HCT116 (cell line): ENCODE data around the gene DNTT. TPM values are rescaled to one million over a fixed set of nuclear protein-coding genes. Genes with fewer than 3 reads are reported as not detected.

Experiments
- ATAC-seq: fragments of 200-7000 bp; cut with Tn5 transposase; 2 replicates; pipeline ENCODE4 v1.9.1; 2020; ENCODE audit warnings: mild to moderate bottlenecking, moderate library complexity
- BruUV-seq: library from RNA; stranded (reverse); fragments of 400-500 nt; replicated peaks from 2 replicates; lab custom pipeline; 2021; lab: Mats Ljungman, UMichigan
- CTCF ChIA-PET: fragments of 300-600 bp; sonication (Branson Sonifier 250); formaldehyde crosslinking; loops from one replicate; lab custom pipeline; 2021; ENCODE audit warnings: antibody characterized with exemption; lab: Charles Lee
- POLR2A ChIA-PET: fragments of 300-600, 350-600 bp; sonication (Branson Sonifier 250); formaldehyde crosslinking; loops from one replicate; lab custom pipeline; 2021; ENCODE audit warnings: antibody characterized with exemption; lab: Charles Lee
- RAD21 ChIA-PET, 2 experiments: fragments of 300-600 bp; sonication (Branson Sonifier 250); formaldehyde crosslinking; loops; one replicate each; lab custom pipeline; 2023; ENCODE audit warnings: low total read pairs in 2 of 2; ENCODE audit not compliant: uncharacterized antibody in 2 of 2, unreplicated experiment in 2 of 2, low non-redundant PET in 1 of 2; lab: Charles Lee
- DNase-seq: peaks from one replicate; pipeline ENCODE4 v3.0.0-alpha.2; 2010; ENCODE audit warnings: low read depth, low spot score
- H2AFZ ChIP-seq: fragments of 200-600 bp; shearing (Covaris generic), sonication (generic); 2 replicates; pipeline ENCODE4 v1.6.1; 2017; ENCODE audit warnings: low read depth, mixed run types, mixed read lengths, antibody characterized with exemption, low read length; ENCODE audit not compliant: poor library complexity, severe bottlenecking
- H3K27ac ChIP-seq: 2 replicates; pipeline ENCODE4 v1.5.1; 2012; ENCODE audit warnings: low read depth, low read length
- H3K27me3 ChIP-seq: fragments of 200-600 bp; sonication (generic); 2 replicates; pipeline ENCODE4 v1.6.1; 2016; ENCODE audit warnings: mixed run types, low read length, mixed read lengths; ENCODE audit not compliant: insufficient read depth
- H3K36me3 ChIP-seq, 2 experiments: fragments of 200-500 bp in 1 of 2; fragments of 200-600 bp in 1 of 2; sonication (Bioruptor generic) in 1 of 2; sonication (generic) in 1 of 2; 2 replicates each; pipeline versions ENCODE4 v1.5.1 to v1.6.1; 2014 to 2016; ENCODE audit warnings: low read length in 2 of 2, inconsistent platforms in 1 of 2, mixed read lengths in 1 of 2, mixed run types in 1 of 2; ENCODE audit not compliant: insufficient read depth in 2 of 2, control insufficient read depth in 1 of 2
- H3K4me1 ChIP-seq, 2 experiments: fragments of 200-600 bp in 1 of 2; sonication (generic) in 1 of 2; 2 replicates each; pipeline versions ENCODE4 v1.5.1 to v1.6.1; 2012 to 2017; ENCODE audit warnings: low read length in 2 of 2, inconsistent platforms in 1 of 2, mild to moderate bottlenecking in 1 of 2, mixed read lengths in 1 of 2, mixed run types in 1 of 2, moderate library complexity in 1 of 2; ENCODE audit not compliant: insufficient read depth in 2 of 2, control insufficient read depth in 1 of 2
- H3K4me2 ChIP-seq: fragments of 200-600 bp; sonication (generic); 2 replicates; pipeline ENCODE4 v1.6.1; 2017; ENCODE audit warnings: mixed run types, low read length, mixed read lengths
- H3K4me3 ChIP-seq, 2 experiments: fragments of 200-600 bp in 1 of 2; sonication (generic) in 1 of 2; replicated peaks in 1 of 2; 2 replicates each; pipeline ENCODE4 v1.5.1; 2011 to 2016; ENCODE audit warnings: low read length in 2 of 2, control low read depth in 1 of 2, low read depth in 1 of 2, mild to moderate bottlenecking in 1 of 2, mixed read lengths in 1 of 2, mixed run types in 1 of 2
- H3K79me2 ChIP-seq: fragments of 200-600 bp; sonication (generic); 2 replicates; pipeline ENCODE4 v1.6.1; 2017; ENCODE audit warnings: mild to moderate bottlenecking, mixed run types, low read length, moderate library complexity, mixed read lengths; ENCODE audit not compliant: insufficient read depth
- H3K9ac ChIP-seq: fragments of 200-600 bp; sonication (generic); 2 replicates; pipeline ENCODE4 v1.6.1; 2016; ENCODE audit warnings: low read length, mixed read lengths
- H3K9me2 ChIP-seq: fragments of 200-600 bp; sonication (generic), shearing (Covaris generic); 2 replicates; pipeline ENCODE4 v1.6.1; 2017; ENCODE audit warnings: mixed run types, mild to moderate bottlenecking, moderate library complexity; ENCODE audit not compliant: insufficient read depth
- H3K9me3 ChIP-seq, 2 experiments: fragments of 200-500 bp in 1 of 2; fragments of 200-600 bp in 1 of 2; sonication (Bioruptor generic) in 1 of 2; sonication (generic) in 1 of 2; 2 replicates each; pipeline ENCODE4 v1.6.1; 2014 to 2017; ENCODE audit warnings: low read length in 2 of 2, mixed read lengths in 2 of 2, inconsistent platforms in 1 of 2, low read depth in 1 of 2, mild to moderate bottlenecking in 1 of 2, mixed run types in 1 of 2, moderate library complexity in 1 of 2; ENCODE audit not compliant: control insufficient read depth in 1 of 2, insufficient read depth in 1 of 2
- H4K20me1 ChIP-seq: fragments of 200-600 bp; sonication (generic), shearing (Covaris generic); 2 replicates; pipeline ENCODE4 v1.6.1; 2017; ENCODE audit warnings: mixed run types, mild to moderate bottlenecking, moderate library complexity; ENCODE audit not compliant: insufficient read depth
- CEBPB ChIP-seq: IDR thresholded peaks from 2 replicates; pipeline ENCODE4 v1.6.1; 2012; ENCODE audit warnings: low read depth
- ELF1 ChIP-seq: IDR thresholded peaks from 2 replicates; pipeline ENCODE4 v1.6.1; 2012; ENCODE audit warnings: low read depth, borderline replicate concordance
- EZH2 ChIP-seq: fragments of 200-600 bp; sonication (generic); IDR thresholded peaks from 2 replicates; pipeline ENCODE4 v1.6.1; 2017; ENCODE audit warnings: antibody characterized with exemption, mixed run types
- EZH2phosphoT487 ChIP-seq: fragments of 200-600 bp; IDR thresholded peaks from 2 replicates; pipeline ENCODE4 v1.6.1; 2018; ENCODE audit warnings: antibody characterized with exemption, borderline replicate concordance
- FOSL1 ChIP-seq: IDR thresholded peaks from 2 replicates; pipeline ENCODE4 v1.6.1; 2012; ENCODE audit warnings: low read depth
- RAD21 ChIP-seq: IDR thresholded peaks from 2 replicates; pipeline ENCODE4 v1.6.1; 2012; ENCODE audit warnings: low read depth, mild to moderate bottlenecking
- SIN3A ChIP-seq: IDR thresholded peaks from 2 replicates; pipeline ENCODE4 v1.6.1; 2012; ENCODE audit warnings: low read depth
- SRF ChIP-seq: IDR thresholded peaks from 2 replicates; pipeline ENCODE4 v1.6.1; 2012; ENCODE audit warnings: low read depth
- TCF7L2 ChIP-seq: IDR thresholded peaks from 2 replicates; pipeline ENCODE4 v1.7.0; 2011; ENCODE audit warnings: borderline replicate concordance, inconsistent platforms; ENCODE audit not compliant: insufficient read depth, insufficient read length; ENCODE audit errors: extremely low read depth
- YY1 ChIP-seq: IDR thresholded peaks from 2 replicates; pipeline ENCODE4 v1.6.1; 2011; ENCODE audit warnings: low read length, low read depth, moderate library complexity, mild to moderate bottlenecking; ENCODE audit not compliant: insufficient replicate concordance; ENCODE audit errors: extremely low read depth
- intact Hi-C: fragments of 100-400 bp; cut with micrococcal nuclease; formaldehyde crosslinking; loops from 2 replicates; pipeline ENCODE4 v1.10.0; 2022
- total RNA-seq: library from RNA; stranded (reverse); gene quantifications from one replicate; pipeline ENCODE4 v1.2.1, GENCODE V29; 2021; ENCODE audit not compliant: unreplicated experiment
- TF ChIP-seq, protein P1 (sequence below): IDR thresholded peaks from 2 replicates; pipeline ENCODE4 v1.6.1; 2011; ENCODE audit warnings: mild to moderate bottlenecking, low read length, moderate library complexity; ENCODE audit not compliant: insufficient replicate concordance; ENCODE audit errors: extremely low read depth
- TF ChIP-seq, protein P2 (sequence below), 3 experiments: fragments of 200-600 bp in 1 of 3; sonication (generic) in 1 of 3; IDR thresholded peaks in 2 of 3; conservative IDR thresholded peaks in 1 of 3; 2 replicates each; pipeline ENCODE4 v1.5.1; 2012 to 2017; ENCODE audit warnings: low read depth in 2 of 3, low read length in 2 of 3, antibody characterized with exemption in 1 of 3, borderline replicate concordance in 1 of 3, control low read depth in 1 of 3, mild to moderate bottlenecking in 1 of 3, mixed read lengths in 1 of 3, mixed run types in 1 of 3, moderate library complexity in 1 of 3; ENCODE audit not compliant: insufficient read depth in 1 of 3
- TF ChIP-seq, protein P3 (sequence below): IDR thresholded peaks from 2 replicates; pipeline ENCODE4 v1.6.1; 2012
- TF ChIP-seq, protein P4 (sequence below): IDR thresholded peaks from 2 replicates; pipeline ENCODE4 v1.6.1; 2012

Gene DNTT
- total RNA-seq, 1 experiment from 2014 or later: not detected

DNA sequence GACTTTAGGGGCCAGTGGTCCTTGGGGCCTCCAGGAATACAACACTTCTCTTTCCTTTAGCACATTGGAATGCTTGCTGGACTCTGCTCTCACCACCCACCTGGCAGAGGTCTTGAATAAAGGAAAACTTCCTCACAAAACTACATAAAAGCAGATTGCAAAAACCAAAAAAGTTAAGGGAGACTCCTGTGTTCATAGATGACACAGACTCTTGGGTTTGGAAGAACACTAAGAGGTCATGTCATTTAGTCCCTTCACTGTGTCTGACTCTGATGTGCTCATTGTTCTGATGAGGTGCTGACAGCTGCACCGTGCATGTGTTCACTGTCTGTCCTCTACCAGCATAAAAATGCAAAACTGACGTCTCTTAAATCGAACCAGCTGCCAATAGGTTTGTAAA is 44.2 kb upstream of the DNTT start:
- no peaks in the 10 kb centered on the region for H3K36me3 ChIP-seq
- no peak overlapping the region for H3K27ac ChIP-seq
- no peak for TF ChIP-seq YY1
- no peak for TF ChIP-seq FOSL1
- no peak for TF ChIP-seq ELF1
- H3K27me3 ChIP-seq: no peaks in the 10 kb centered on the region
- no peaks in the 10 kb centered on the region for H3K79me2 ChIP-seq
- H3K4me2 ChIP-seq: no peak overlapping the region
- H3K9ac ChIP-seq: no peak overlapping the region
- H3K9me2 ChIP-seq: no peaks in the 10 kb centered on the region
- no peak for DNase-seq
- RAD21 ChIA-PET: no interaction called here
- ATAC-seq: no peak
- no TSS peak for BruUV-seq
- intact Hi-C loops: no loop called here
- POLR2A ChIA-PET: no interaction called here
- CTCF ChIA-PET: no interaction called here
- H2AFZ ChIP-seq: no peak overlapping the region
- peaks cover 0 to 10% of the 10 kb centered on the region in 2 experiments; a peak in 2 of 4 replicates for H3K4me1 ChIP-seq
- no peaks in the 10 kb centered on the region for H3K9me3 ChIP-seq
- H4K20me1 ChIP-seq: no peaks in the 10 kb centered on the region
- no peak overlapping the region for H3K4me3 ChIP-seq

DNA sequence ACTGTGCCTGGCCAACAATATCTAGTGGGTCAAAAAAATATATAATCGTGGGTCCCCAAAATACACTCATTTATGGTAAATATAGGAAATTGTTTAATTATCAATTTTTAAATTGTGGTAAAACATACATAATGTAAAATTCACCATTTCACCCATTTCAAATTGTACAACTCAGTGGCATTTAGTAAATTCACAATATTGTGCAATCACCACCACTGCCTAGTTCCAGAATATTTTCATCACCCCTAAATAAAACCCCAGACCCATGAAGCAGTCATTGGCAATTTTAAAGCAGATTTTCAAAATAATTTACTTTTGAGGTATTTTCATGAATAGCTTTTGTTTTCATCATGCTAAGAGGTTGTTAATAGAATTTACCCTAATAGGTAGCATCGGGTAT is 43.1 kb upstream of the DNTT start:
- Histone ChIP-seq H3K4me1 (peaks cover 0 to 10% of the 10 kb centered on the region in 2 experiments; a peak in 2 of 4 replicates), H3K27me3 (no peaks in the 10 kb centered on the region), H4K20me1 (no peaks in the 10 kb centered on the region), H3K9me2 (no peaks in the 10 kb centered on the region), H3K4me3 (no peak overlapping the region)
- TF ChIP-seq FOSL1: no peak
- TF ChIP-seq, protein P1, sequence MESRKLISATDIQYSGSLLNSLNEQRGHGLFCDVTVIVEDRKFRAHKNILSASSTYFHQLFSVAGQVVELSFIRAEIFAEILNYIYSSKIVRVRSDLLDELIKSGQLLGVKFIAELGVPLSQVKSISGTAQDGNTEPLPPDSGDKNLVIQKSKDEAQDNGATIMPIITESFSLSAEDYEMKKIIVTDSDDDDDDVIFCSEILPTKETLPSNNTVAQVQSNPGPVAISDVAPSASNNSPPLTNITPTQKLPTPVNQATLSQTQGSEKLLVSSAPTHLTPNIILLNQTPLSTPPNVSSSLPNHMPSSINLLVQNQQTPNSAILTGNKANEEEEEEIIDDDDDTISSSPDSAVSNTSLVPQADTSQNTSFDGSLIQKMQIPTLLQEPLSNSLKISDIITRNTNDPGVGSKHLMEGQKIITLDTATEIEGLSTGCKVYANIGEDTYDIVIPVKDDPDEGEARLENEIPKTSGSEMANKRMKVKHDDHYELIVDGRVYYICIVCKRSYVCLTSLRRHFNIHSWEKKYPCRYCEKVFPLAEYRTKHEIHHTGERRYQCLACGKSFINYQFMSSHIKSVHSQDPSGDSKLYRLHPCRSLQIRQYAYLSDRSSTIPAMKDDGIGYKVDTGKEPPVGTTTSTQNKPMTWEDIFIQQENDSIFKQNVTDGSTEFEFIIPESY: no peak
- no peak for TF ChIP-seq SRF
- no peak for TF ChIP-seq EZH2phosphoT487
- TF ChIP-seq SIN3A: no peak
- no peak for TF ChIP-seq EZH2
- TF ChIP-seq, protein P2, sequence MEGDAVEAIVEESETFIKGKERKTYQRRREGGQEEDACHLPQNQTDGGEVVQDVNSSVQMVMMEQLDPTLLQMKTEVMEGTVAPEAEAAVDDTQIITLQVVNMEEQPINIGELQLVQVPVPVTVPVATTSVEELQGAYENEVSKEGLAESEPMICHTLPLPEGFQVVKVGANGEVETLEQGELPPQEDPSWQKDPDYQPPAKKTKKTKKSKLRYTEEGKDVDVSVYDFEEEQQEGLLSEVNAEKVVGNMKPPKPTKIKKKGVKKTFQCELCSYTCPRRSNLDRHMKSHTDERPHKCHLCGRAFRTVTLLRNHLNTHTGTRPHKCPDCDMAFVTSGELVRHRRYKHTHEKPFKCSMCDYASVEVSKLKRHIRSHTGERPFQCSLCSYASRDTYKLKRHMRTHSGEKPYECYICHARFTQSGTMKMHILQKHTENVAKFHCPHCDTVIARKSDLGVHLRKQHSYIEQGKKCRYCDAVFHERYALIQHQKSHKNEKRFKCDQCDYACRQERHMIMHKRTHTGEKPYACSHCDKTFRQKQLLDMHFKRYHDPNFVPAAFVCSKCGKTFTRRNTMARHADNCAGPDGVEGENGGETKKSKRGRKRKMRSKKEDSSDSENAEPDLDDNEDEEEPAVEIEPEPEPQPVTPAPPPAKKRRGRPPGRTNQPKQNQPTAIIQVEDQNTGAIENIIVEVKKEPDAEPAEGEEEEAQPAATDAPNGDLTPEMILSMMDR (IDR thresholded peaks at IDR 0.05 in 2 of 3, conservative IDR thresholded peaks at IDR 0.05 in 1 of 3; ENCODE audit: borderline replicate concordance in 1 of 3, insufficient read depth in 1 of 3, low read depth in 2 of 3, low read length in 2 of 3): no peak
- no peak for TF ChIP-seq ELF1
- TF ChIP-seq, protein P3, sequence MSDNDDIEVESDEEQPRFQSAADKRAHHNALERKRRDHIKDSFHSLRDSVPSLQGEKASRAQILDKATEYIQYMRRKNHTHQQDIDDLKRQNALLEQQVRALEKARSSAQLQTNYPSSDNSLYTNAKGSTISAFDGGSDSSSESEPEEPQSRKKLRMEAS: no peak
- TF ChIP-seq, protein P4, sequence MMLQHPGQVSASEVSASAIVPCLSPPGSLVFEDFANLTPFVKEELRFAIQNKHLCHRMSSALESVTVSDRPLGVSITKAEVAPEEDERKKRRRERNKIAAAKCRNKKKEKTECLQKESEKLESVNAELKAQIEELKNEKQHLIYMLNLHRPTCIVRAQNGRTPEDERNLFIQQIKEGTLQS: no peak
- no peak for TF ChIP-seq RAD21
- TF ChIP-seq CEBPB: no peak
- TF ChIP-seq TCF7L2: no peak
- TF ChIP-seq, all 23 proteins: peak for 0
- no peak for ATAC-seq
- H3K79me2 ChIP-seq: no peaks in the 10 kb centered on the region
- no peaks in the 10 kb centered on the region for H3K9me3 ChIP-seq
- ChIA-PET CTCF (interaction anchor here (1.1 kb wide), 1 partner anchor 31 kb away, joined by 3 read pairs; no protein-coding TSS in a partner anchor), POLR2A (no interaction called here), RAD21 (no interaction called here)
- H3K36me3 ChIP-seq: no peaks in the 10 kb centered on the region
- no TSS peak for BruUV-seq
- no peak overlapping the region for H2AFZ ChIP-seq
- no peak overlapping the region for H3K4me2 ChIP-seq
- no peak overlapping the region for H3K9ac ChIP-seq
- intact Hi-C loops: no loop called here
- no peak for DNase-seq
- no peak overlapping the region for H3K27ac ChIP-seq
